Measurements from ENCODE around the gene USP21. TPM values are rescaled to one million over a fixed set of nuclear protein-coding genes. Genes with fewer than 3 reads are reported as not detected.

Gene USP21
- total RNA-seq, 1 donor from 2014 or later = 31.9 TPM

GRCh38 chr1:161190962-161191521, 31.7 kb downstream of the USP21 start:
- TF ChIP-seq CTCF (IDR thresholded peaks at IDR 0.05) = no peak
- H3K27me3 ChIP-seq = no peaks in the 10 kb centered on the region
- intact Hi-C loops (cut with DNase I) = no loop called here
- H3K36me3 ChIP-seq = no peaks in the 10 kb centered on the region
- H3K4me1 ChIP-seq = no peaks in the 10 kb centered on the region
- no peak overlapping the region for H3K4me3 ChIP-seq
- no peak for DNase-seq (ENCODE audit: low spot score in 2 of 2)
- no peaks in the 10 kb centered on the region for H3K9me3 ChIP-seq
- no peak overlapping the region for H3K27ac ChIP-seq

GRCh38 chr1:161191971-161192370, 32.7 kb downstream of the USP21 start:
- Histone ChIP-seq H3K36me3 (no peaks in the 10 kb centered on the region), H3K27ac (no peak overlapping the region), H3K4me1 (no peaks in the 10 kb centered on the region), H3K4me3 (no peak overlapping the region), H3K27me3 (no peaks in the 10 kb centered on the region), H3K9me3 (no peaks in the 10 kb centered on the region)
- TF ChIP-seq CTCF (IDR thresholded peaks at IDR 0.05) = no peak
- DNase-seq (ENCODE audit: low spot score in 2 of 2) = no peak
- intact Hi-C loops (cut with DNase I) = no loop called here

- no peak overlapping the region for H3K4me3 ChIP-seq
- intact Hi-C loops (cut with DNase I) = no loop called here
- no peak for DNase-seq (ENCODE audit: low spot score in 2 of 2)
Observed at GRCh38 chr1:161192476-161193465, 33.5 kb downstream of the USP21 start.

GRCh38 chr1:161193561-161194235, 34.4 kb downstream of the USP21 start:
- Histone ChIP-seq H3K4me3 (no peak overlapping the region), H3K36me3 (no peaks in the 10 kb centered on the region), H3K27ac (no peak overlapping the region), H3K9me3 (no peaks in the 10 kb centered on the region), H3K4me1 (peaks cover 0 to 6% of the 10 kb centered on the region in 2 donors), H3K27me3 (no peaks in the 10 kb centered on the region)
- intact Hi-C loops (cut with DNase I) = no loop called here
- TF ChIP-seq CTCF (IDR thresholded peaks at IDR 0.05) = peak in 1 of 3 experiments; percentile 8
- DNase-seq (ENCODE audit: low spot score in 2 of 2) = no peak

More at GRCh38 chr1:161192476-161193465, 33.5 kb downstream of the USP21 start:
- no peak overlapping the region for H3K27ac ChIP-seq
- H3K27me3 ChIP-seq = no peaks in the 10 kb centered on the region
- peak; percentile 71 to 90 (median 78) for TF ChIP-seq CTCF (IDR thresholded peaks at IDR 0.05)
- no peaks in the 10 kb centered on the region for H3K36me3 ChIP-seq
- H3K4me1 ChIP-seq = peaks cover 0 to under 1% of the 10 kb centered on the region in 2 donors
- H3K9me3 ChIP-seq = no peaks in the 10 kb centered on the region

- peaks cover 0 to 8% of the 10 kb centered on the region in 2 donors for H3K4me1 ChIP-seq
- no peak for TF ChIP-seq CTCF (IDR thresholded peaks at IDR 0.05)
- no peak overlapping the region for H3K27ac ChIP-seq
- no peak overlapping the region for H3K4me3 ChIP-seq
- no peaks in the 10 kb centered on the region for H3K9me3 ChIP-seq
- DNase-seq (ENCODE audit: low spot score in 2 of 2) = no peak
- H3K27me3 ChIP-seq = no peaks in the 10 kb centered on the region
- no peaks in the 10 kb centered on the region for H3K36me3 ChIP-seq
- intact Hi-C loops (cut with DNase I) = no loop called here
Observed at GRCh38 chr1:161195171-161195570, 35.9 kb downstream of the USP21 start.

Data from ascending aorta (tissue), 2 donors.